ENCODE results near the gene GDF10.

The GDF10 gene

DNA sequence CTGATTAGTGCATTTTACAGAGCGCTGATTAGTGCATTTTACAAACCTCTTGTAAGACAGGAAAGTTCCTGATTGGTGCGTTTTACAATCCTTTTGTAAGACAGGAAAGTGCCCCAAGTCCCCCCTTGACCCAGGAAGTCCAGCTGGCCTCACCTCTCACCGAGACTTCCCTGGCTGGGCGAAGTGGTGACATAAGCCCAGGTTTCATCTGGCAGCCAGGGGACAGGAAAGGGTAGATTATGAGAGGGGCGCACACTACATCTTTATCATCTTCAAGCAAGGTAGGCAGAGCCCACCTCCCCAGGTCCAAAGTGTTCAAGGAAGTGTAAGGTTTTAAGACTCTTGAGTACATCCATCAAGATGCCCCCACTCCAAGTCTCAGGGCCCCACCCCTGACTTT, 5.5 kb upstream of the GDF10 start:
- DNase-seq (ENCODE audit: low read depth): no peak

DNA sequence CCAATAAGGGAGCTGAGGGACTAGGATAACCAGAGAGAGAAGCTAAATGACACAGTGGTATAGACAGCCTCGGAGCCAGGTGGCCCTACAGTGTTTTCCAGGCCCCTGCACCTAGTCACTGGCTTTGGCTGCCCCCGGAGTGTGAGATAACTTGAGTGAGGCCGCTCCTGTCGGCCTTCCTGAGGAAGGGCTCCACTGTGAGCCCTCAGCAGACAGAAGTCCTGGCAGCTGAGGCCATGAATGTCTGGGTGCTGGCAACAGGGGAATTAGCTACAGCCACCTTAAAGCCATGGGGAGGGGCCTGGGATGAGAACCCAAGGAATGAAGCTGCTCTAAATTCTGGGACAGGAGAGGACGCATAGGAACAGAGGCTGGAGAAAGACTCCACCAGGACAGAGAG, 4.6 kb upstream of the GDF10 start:
- no peak for DNase-seq (ENCODE audit: low read depth)

DNA sequence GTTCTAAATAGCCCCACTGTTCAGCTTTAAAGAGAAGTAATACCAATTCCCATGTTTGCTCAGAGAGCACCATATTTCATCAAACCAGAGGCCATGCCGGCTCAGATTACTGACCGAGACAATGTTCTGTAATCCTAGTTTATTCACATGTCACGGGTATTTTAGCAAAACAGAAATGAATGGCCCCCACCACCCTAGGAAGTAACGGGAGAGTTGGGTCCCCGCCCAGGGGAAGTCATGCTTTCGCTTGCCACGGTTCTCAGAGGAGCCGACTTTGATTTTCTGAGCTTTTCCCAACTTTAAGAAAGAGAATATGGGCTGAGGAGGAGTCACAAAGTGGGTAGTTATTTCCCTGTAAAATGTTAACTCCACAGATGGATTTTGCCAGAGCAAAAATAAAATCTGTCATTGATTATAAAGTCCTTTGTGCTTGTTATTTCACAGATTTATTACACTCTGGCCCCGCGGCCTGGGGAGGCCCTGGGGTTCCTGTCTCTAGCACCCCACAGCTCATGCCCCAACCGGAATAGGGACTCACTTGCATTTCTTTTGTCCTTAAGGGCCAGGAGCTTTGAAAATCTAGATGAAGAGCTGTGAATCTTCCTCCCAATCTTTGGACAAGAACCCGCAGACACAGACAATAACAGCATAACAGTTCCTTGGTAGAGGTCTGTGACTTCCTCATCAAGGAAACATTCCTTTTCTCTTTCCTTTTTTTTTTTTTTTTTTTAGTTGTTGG, 3.7 kb upstream of the GDF10 start:
- DNase-seq (ENCODE audit: low read depth): no peak

DNA sequence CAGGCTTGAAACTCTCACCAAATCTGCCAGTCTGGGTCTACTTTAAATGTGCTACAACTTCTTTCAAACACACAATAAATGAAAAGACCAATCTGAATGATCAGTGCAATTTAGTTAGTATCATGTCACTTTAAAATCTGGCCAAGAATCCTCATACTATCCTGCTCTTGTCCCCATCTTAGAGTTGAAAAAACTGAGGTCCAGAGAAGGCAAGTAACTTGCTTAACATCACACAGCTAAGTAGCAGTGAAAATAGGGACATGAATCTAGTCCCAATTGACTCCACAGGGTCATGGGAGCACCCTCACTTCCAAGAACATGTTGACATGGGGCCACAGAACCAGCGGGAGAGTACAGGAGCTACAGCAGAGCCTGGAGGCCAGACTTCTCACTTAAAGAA, 3.1 kb upstream of the GDF10 start:
- no peak for DNase-seq (ENCODE audit: low read depth)

DNA sequence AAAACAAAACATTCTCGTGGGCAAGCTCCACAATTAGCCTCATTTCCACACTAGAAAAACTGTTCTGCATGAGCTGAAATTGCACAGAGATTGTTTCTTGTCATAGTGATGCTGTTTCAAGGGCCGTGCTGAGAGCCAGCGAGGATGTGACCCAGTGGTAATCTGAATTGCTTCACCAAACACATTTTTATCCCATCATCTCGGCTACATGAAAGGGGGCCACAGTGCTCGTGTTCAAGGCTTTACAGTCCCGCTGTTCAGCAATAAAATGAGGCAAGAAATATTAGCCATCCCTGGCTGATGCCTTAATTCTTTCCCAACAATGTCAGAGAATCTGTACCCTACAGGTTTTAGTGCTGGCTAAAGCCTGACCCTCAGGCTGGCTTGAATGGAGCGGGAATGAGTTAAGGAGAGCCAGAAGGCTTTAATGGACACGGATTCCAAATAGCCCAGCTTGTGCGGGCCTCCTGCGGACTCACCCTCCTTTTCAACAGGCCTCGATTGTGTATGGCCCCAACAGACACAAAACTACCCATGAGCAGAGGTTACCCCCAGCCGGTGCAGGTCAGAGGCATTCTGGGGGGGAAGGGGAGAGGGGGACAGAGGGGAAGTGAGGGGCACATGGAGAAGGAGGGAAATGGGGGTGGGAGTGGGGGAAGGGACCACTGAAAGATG, 2.0 kb upstream of the GDF10 start:
- no peak for DNase-seq (ENCODE audit: low read depth)

DNA sequence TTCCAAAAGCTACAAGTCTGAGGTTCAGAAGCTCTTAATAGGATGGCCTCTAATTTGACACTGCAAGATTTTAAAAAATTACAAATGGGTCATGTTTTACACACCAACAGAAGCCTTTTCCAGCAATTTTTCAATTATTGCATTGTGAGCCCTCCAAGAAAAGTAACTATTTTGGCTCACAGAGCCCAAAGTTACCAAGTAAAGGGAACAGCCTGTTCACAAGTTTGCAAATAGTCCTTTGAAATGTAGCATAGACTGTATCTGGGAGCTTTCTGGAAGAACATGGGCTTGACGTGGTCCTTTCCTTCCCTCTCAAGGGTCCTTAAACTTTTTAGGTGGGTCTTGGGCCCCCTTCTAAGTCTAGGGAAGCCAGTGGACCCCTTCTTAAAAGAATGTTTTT, 1.3 kb upstream of the GDF10 start:
- no peak for DNase-seq (ENCODE audit: low read depth)

DNA sequence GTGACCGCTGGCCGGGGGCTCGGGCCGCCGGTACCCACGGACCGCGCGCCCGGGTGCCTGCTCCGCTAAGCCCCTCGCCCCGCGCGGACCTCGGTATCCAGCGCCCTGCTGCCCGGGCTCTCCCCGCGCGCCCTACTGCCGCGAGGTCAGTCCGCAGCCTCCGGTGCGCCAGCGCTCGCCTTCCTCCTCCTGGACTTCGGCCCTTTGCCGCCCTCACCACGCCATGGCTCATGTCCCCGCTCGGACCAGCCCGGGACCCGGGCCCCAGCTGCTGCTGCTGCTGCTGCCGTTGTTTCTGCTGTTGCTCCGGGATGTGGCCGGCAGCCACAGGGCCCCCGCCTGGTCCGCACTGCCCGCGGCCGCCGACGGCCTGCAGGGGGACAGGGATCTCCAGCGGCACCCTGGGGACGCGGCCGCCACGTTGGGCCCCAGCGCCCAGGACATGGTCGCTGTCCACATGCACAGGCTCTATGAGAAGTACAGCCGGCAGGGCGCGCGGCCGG, 483 bp downstream of the GDF10 start:
- no peak for DNase-seq (ENCODE audit: low read depth)

DNA sequence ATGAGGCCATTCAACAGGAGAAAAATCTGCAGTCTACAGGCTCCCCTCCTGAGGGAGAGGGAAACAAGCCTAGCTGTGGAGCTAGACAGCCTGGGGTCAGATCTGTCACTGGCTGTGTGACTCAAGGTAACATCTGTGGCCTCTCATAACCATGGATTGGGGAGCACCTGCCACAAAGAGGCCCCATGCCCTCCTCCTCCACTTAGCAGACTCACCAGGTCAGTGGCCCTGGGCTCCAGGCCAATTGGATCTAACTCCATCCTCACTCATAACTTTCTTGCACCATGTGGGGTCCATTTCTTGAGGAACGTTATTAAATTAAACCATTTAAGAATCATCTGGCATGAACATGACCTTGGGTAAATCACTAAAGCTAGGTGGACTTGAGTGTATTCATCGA, 1.8 kb downstream of the GDF10 start:
- DNase-seq (ENCODE audit: low read depth): no peak

DNA sequence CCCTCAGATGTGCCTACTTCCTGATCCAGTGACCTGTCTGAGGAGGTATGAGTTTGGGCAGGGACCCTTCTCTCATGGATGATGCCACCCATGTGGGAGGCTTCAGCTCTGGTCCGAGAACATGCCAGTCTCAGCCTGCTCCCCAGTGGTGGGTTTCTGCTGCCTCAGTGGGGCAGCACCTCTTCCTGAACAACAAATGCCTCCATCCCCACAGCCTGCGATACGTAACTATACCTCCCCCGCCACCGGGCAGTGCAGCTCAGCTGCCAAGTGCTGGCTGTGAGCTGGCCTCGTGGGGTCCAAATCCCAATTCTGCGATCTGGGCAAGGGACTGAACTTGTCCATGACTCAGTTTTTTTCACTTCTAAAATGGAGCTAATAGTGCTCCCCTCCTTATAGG, 3.1 kb downstream of the GDF10 start:
- DNase-seq (ENCODE audit: low read depth): no peak

DNA sequence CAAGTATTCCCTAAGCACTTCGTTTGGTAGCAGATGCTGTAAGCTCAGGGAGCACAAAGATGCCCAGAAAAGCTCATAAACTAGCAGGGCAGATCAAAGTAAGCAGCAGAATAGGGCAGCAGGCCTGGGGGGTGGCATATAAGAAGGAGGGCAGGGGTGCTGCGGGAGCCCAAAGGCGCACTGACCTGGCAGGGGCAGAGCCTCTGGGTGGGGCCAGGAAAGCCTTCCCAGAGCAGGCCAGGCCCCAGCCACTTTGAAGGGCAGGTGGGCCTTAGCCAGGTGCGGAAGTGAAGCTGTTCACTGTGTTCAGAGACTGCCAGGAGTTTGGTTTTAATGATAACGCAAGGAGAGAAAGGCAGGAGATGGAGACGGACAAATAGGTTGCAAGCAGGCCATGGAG, 3.9 kb downstream of the GDF10 start:
- no peak for DNase-seq (ENCODE audit: low read depth)

DNA sequence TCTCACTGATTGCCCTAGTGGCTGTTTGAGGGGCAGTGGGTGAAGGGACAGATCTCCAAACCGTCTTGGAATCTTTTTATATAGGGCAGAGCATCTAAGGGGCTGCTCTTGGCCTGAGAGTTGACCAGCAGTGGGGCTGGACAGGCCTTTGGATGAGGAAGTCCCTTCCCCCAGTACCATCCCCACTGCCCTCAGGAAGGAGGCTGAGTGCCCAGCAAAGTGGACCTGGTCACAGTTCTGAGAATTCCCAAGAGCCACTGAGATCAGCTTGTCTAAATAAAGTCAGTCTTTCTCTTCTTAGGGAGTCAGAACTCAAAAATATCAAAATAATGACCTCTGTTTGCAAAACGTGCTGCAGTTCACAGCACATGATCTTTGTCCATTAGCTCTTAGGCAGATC, 5.6 kb downstream of the GDF10 start:
- DNase-seq (ENCODE audit: low read depth): no peak

DNA sequence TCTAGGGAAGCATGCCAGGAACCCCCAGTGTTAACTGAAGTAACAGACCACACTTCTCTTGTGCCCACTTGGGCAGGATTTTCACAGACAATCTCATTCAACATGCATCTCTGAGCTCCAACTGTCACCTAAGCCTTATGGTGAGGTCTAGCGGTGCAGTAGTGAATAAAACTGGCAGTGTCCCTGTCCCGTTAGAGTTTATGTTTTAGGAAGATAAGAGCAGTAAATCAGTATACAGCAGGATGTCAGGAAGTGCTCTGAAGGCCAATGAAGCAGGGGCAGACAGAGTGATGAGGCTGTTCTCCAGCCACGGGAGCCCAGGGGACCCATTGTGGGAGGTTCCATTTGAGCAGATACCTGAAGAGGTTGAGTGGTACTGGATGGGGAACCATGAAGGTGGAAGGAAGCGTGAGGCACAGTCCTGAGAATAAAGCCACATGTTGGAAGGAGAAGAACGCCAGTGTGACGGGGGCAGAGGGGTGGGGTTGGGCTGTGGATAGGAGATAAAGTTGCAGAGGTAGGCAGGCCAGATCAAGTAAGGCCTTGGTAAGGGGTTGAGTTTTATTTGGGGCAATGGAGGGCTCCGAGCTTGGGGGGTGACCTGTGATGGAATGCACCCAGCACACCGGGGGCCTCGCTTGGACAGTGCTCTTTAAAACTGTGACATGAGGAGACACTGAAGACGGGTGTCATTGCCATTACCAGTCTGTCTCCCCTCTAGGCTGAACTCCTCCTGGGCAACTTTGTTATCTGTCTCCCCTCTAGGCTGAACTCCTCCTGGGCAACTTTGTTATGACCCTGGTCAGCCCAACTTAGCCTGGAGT, 6.6 kb downstream of the GDF10 start:
- no peak for DNase-seq (ENCODE audit: low read depth)

DNA sequence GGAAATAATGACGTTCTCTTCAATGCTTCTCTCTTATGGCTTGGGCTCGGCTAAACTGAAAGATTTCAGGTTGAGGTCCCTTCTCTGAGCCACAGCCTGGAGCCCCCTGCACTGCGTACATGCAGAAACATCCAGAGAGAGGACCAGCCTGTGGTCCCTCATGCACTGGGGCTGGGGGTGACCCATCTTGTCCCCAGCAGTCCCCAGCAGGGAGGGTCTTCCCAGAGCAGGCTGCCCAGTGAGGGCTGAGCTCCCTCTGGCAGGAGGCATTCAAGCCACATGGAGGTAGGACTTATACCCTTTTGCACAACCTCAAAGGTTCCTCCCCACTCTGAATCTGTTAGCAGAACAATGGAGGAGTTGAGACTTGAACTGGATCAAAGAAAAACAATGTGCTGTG, 7.4 kb downstream of the GDF10 start:
- no peak for DNase-seq (ENCODE audit: low read depth)

DNA sequence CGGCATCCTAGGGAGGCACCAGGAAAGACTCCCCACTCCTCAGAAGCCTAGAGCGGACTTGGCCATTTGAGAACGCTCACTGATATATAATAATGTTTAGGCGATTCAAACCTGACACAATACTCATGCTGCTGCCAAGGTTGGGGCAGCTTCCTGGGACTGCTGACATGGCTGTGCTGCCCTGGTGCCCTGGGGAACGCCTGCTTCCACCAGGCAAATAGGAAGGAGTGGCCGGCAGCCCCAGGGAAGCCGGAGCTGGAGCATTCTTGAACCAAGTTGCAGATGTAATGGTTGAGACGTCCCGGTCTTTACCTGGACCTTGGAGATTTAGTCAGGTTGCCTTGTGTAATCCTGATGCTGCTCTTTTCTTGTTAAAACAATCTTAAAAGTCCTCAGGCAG, 8.8 kb downstream of the GDF10 start:
- DNase-seq (ENCODE audit: low read depth): no peak

DNA sequence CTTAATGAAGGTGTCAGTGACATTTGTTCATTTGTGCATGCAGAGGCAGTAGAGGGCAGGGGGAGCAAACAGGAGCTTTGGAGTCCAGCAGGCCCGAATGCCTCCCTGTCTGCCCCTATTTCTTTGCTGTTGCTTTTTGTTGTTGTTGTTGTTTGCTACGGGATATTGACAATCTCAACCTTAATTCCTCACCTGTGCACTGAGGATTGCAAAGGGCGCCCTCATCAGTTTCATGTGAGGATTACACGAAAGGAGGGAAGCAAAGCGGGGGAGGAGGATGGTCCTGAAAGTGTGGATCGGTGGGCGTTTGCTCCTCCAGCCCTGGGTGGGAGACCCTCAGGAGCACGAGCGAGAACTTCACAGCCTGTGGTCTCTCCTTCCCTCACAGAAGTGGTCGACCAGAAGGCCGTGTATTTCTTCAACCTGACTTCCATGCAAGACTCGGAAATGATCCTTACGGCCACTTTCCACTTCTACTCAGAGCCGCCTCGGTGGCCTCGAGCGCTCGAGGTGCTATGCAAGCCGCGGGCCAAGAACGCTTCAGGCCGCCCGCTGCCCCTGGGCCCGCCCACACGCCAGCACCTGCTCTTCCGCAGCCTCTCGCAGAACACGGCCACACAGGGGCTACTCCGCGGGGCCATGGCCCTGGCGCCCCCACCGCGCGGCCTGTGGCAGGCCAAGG, 9.6 kb downstream of the GDF10 start:
- no peak for DNase-seq (ENCODE audit: low read depth)

DNA sequence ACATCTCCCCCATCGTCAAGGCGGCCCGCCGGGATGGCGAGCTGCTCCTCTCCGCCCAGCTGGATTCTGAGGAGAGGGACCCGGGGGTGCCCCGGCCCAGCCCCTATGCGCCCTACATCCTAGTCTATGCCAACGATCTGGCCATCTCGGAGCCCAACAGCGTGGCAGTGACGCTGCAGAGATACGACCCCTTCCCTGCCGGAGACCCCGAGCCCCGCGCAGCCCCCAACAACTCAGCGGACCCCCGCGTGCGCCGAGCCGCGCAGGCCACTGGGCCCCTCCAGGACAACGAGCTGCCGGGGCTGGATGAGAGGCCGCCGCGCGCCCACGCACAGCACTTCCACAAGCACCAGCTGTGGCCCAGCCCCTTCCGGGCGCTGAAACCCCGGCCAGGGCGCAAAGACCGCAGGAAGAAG, 10.1 kb downstream of the GDF10 start:
- DNase-seq (ENCODE audit: low read depth): no peak

DNA sequence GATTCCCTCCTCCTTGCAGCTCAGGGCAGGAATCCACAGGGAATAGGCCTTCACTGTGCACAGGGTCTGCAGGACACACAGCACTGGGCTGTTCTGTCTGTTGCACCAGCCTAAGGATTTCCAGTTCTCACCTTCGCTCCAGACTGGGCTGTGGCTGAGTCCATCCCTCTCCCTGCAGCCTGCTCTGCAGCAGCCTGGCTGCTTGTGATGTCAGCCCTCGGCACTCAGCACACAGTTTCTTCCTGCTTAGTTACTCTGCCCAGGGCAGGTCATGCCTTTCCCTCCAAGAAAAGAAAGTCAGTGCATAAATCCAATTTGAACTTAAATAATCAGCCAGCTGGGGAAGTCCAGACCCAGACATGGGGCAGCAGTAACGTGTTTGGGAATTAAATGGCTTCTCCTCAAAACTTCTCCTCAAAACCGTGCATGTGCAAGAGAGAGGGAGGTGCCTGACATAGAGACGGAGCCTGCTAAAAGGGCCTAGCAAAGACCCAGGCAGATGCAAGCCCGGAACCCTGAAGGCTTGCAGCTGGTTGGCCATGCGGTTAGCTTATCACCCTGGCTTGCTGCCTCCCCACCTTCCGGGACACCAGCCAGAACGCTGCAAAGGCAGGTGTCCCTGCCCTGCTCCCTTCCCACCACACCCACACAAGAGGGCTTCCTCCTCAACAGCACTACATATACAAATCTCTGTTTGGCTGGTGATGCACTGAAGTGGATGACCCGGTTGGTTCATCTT, 11.4 kb downstream of the GDF10 start:
- no peak for DNase-seq (ENCODE audit: low read depth)

DNA sequence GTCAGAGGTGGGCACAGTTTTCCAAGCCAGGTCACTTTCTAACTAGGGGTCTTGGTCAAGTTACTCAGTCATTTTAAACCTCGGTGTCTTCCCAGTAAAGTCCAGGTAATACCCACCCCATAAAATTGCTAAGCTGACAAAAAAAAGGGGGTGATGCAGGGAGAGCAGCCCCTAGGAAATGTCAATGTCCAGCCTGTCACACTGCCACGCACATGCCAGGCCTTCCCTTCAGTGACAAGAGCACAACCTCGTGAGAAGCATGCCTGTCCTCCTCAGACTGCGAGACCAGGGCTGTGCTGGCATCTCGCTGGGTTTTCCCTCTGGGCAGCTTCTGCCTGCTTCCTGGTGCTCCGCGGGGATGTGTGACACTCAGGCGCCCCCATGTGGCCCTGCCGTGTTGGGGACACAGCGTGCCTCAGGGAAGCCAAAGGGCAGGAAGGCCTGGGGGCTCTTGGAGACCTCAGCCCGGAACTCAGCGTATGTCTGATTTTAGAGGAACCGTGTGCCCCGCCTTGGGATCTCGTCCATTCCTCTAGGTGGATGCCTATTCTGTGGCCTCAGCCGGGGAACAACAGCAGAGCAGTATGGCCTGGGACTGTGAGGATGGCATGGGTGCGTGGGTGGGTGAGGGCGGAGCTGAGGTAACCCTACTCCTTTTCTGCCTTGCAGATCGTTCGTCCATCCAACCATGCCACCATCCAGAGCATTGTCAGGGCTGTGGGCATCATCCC, 12.1 kb downstream of the GDF10 start:
- peak; percentile 24 for DNase-seq (ENCODE audit: low read depth)

DNA sequence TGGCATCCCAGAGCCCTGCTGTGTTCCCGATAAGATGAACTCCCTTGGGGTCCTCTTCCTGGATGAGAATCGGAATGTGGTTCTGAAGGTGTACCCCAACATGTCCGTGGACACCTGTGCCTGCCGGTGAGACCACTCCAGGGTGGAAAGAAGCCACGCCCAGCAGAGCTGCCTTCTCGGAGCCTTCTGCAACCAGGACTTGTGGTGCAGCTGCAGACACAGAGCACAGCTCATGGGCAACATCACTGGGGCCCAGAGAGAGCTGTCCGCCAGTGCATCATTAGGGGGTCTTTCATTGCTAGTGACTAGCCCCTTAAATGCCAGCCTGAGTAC, 12.6 kb downstream of the GDF10 start:
- no peak for DNase-seq (ENCODE audit: low read depth)

DNA sequence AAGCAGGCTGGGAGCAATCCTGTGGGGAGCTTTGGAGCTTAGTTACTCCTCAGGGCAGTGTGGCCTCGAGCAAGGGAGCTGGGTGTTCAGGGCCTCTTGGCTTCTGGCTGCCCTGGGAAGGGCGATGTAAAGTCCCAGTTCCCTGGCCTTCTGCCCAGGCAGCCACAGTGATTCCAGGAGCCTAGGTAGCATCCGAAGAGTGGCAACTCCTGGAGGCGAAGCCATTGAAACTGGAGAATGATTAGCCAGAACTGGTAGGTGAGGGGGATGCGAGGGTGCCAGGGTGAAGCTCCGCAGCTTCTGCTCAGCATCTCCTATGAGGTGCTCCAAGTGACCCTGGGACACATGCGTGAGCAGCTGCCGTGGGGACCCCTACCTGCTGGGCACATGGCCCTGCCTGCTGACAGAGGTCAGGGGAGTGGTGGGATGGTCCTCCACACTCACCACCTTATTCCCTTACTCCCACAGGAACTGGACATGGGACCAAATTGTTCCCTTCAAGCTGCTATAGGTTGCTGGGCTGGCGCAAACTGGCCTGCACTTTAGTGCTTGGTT, 14.5 kb downstream of the GDF10 start:
- DNase-seq (ENCODE audit: low read depth): no peak

DNA sequence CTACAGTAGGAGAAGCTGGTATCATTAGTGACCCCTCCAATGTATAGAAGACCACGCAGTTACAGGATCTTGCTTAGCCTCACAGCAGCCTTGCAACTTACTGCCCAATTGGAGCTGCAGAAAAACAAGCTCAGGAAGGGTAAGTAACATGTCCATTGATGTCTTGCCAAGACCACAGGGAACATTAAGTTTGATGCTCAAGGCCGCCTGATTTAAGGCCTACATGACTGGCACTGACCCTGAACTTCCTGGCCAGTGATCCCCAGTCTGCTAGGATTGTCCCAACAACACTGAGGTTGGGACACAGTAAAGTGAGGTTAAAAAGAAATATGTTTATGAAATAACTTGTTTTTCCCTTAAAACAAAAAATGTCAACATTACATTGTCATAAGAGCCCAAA, 15.4 kb downstream of the GDF10 start:
- no peak for DNase-seq (ENCODE audit: low read depth)

Measured in fibroblast of the conjunctiva (primary cell).